ENCODE data around the gene GABARAP. TPM values are rescaled to one million over a fixed set of nuclear protein-coding genes. Genes with fewer than 3 reads are reported as not detected.

GABARAP gene
- total RNA-seq, 1 experiment from 2014 or later, result 228 TPM

DNA sequence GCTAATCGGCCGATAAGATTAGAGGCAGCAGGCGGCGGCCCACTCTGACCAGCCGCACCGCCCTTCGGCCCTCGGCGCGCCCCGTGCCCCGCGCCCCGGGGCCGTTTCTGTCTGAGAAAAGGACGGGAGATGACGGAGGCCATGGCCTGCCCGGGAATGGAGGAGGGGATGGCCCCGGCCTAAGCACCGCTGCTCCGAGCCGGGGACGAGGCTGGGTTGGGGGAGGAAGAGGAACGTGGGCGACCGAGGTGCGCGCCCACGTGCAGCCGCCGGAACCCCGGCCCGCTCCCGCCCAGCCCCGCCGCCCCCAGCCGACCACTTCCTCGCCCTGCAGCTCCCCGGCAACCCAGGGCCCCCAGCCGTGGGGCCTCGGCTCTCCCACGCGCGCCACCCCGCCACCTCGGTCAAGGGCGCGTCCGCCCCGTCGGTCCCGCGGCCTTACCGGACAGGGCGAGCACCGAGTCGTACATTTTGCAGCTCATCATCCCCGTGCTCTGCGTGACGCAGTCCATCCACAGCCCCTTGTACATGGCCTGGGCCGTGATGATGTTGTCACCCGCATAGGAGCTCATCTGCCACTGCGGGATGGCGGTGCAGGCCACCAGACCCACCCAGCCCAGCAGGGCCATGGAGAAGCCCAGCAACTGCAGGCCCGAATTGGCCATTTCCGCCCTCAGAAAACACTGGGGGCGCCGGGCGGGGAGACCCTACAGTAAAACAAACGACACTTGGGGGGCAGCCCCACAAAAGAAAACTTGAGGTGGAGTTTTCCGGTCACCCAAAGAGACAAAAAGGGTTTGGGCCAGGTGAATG, 19.3 kb upstream of the GABARAP start (continued):
- TF ChIP-seq, protein P1, sequence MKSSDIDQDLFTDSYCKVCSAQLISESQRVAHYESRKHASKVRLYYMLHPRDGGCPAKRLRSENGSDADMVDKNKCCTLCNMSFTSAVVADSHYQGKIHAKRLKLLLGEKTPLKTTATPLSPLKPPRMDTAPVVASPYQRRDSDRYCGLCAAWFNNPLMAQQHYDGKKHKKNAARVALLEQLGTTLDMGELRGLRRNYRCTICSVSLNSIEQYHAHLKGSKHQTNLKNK (CRISPR knock-in tag; IDR thresholded peaks at IDR 0.05), result no peak
- TF ChIP-seq ZNF121 (CRISPR knock-in tag; IDR thresholded peaks at IDR 0.05) (no peak), AR (CRISPR knock-in tag; IDR thresholded peaks at IDR 0.05) (0 out of 2 replicates have a peak, but pooled peaks have one; percentile 16)

- ChIA-PET POLR2A (interaction anchor here (1.1 to 1.2 kb wide), 2 partner anchors 20 to 41 kb away, joined by 3 to 9 read pairs; partner anchors contain the start of genes ACADVL and DLG4), CTCF (interaction anchor here (1.1 to 1.2 kb wide), 3 partner anchors 12 to 36 kb away, joined by 3 to 4 read pairs (median 4); no protein-coding TSS in a partner anchor)
- Mint-ChIP-seq H3K9me3 (no peaks in the 10 kb centered on the region), H3K4me1 (peaks cover 18% of the 10 kb centered on the region), H3K27me3 (ENCODE audit: low read depth) (no peaks in the 10 kb centered on the region), H3K4me3 (peak overlapping the region; percentile 78), H3K27ac (peak overlapping the region; percentile 94), H3K36me3 (peaks cover 15% of the 10 kb centered on the region)
- ATAC-seq (peak; percentile 27), DNase-seq (ENCODE audit: low spot score) (peak; percentile 89)
- peak; percentile 63; the same call in 1 of the 2 replicates for TF ChIP-seq MYBL2 (CRISPR knock-in tag; IDR thresholded peaks at IDR 0.05)
- 0 out of 2 replicates have a peak, but pooled peaks have one; percentile 52 for TF ChIP-seq ESRRA (CRISPR knock-in tag; IDR thresholded peaks at IDR 0.05; ENCODE audit: borderline replicate concordance)
- TF ChIP-seq, protein P2, sequence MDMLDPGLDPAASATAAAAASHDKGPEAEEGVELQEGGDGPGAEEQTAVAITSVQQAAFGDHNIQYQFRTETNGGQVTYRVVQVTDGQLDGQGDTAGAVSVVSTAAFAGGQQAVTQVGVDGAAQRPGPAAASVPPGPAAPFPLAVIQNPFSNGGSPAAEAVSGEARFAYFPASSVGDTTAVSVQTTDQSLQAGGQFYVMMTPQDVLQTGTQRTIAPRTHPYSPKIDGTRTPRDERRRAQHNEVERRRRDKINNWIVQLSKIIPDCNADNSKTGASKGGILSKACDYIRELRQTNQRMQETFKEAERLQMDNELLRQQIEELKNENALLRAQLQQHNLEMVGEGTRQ (CRISPR knock-in tag; IDR thresholded peaks at IDR 0.05), result 0 out of 2 replicates have a peak, but pooled peaks have one; percentile 6
- no peak for TF ChIP-seq GABPB1 (CRISPR knock-in tag; IDR thresholded peaks at IDR 0.05)
- TF ChIP-seq CREB1 (CRISPR knock-in tag; IDR thresholded peaks at IDR 0.05), result no peak
- TF ChIP-seq, protein P3, sequence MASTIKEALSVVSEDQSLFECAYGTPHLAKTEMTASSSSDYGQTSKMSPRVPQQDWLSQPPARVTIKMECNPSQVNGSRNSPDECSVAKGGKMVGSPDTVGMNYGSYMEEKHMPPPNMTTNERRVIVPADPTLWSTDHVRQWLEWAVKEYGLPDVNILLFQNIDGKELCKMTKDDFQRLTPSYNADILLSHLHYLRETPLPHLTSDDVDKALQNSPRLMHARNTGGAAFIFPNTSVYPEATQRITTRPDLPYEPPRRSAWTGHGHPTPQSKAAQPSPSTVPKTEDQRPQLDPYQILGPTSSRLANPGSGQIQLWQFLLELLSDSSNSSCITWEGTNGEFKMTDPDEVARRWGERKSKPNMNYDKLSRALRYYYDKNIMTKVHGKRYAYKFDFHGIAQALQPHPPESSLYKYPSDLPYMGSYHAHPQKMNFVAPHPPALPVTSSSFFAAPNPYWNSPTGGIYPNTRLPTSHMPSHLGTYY (CRISPR knock-in tag; IDR thresholded peaks at IDR 0.05), result no peak
- no peak for TF ChIP-seq NR2C2 (CRISPR knock-in tag; IDR thresholded peaks at IDR 0.05)
- peak; percentile 11; the same call in 1 of the 2 replicates for TF ChIP-seq FOXK1 (CRISPR knock-in tag; IDR thresholded peaks at IDR 0.05)
- TF ChIP-seq MAX (CRISPR knock-in tag; IDR thresholded peaks at IDR 0.05), result peak; percentile 62; the same call in 1 of the 2 replicates
- TF ChIP-seq, protein P4, sequence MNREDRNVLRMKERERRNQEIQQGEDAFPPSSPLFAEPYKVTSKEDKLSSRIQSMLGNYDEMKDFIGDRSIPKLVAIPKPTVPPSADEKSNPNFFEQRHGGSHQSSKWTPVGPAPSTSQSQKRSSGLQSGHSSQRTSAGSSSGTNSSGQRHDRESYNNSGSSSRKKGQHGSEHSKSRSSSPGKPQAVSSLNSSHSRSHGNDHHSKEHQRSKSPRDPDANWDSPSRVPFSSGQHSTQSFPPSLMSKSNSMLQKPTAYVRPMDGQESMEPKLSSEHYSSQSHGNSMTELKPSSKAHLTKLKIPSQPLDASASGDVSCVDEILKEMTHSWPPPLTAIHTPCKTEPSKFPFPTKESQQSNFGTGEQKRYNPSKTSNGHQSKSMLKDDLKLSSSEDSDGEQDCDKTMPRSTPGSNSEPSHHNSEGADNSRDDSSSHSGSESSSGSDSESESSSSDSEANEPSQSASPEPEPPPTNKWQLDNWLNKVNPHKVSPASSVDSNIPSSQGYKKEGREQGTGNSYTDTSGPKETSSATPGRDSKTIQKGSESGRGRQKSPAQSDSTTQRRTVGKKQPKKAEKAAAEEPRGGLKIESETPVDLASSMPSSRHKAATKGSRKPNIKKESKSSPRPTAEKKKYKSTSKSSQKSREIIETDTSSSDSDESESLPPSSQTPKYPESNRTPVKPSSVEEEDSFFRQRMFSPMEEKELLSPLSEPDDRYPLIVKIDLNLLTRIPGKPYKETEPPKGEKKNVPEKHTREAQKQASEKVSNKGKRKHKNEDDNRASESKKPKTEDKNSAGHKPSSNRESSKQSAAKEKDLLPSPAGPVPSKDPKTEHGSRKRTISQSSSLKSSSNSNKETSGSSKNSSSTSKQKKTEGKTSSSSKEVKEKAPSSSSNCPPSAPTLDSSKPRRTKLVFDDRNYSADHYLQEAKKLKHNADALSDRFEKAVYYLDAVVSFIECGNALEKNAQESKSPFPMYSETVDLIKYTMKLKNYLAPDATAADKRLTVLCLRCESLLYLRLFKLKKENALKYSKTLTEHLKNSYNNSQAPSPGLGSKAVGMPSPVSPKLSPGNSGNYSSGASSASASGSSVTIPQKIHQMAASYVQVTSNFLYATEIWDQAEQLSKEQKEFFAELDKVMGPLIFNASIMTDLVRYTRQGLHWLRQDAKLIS (CRISPR knock-in tag; IDR thresholded peaks at IDR 0.05; ENCODE audit: borderline replicate concordance), result peak; percentile 34; the same call in 1 of the 2 replicates
- TF ChIP-seq TCF7 (CRISPR knock-in tag; IDR thresholded peaks at IDR 0.05; ENCODE audit: low read depth), result no peak
- TF ChIP-seq, protein P5, sequence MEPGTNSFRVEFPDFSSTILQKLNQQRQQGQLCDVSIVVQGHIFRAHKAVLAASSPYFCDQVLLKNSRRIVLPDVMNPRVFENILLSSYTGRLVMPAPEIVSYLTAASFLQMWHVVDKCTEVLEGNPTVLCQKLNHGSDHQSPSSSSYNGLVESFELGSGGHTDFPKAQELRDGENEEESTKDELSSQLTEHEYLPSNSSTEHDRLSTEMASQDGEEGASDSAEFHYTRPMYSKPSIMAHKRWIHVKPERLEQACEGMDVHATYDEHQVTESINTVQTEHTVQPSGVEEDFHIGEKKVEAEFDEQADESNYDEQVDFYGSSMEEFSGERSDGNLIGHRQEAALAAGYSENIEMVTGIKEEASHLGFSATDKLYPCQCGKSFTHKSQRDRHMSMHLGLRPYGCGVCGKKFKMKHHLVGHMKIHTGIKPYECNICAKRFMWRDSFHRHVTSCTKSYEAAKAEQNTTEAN (CRISPR knock-in tag; IDR thresholded peaks at IDR 0.05), result 0 out of 2 replicates have a peak, but pooled peaks have one; percentile 41
- TF ChIP-seq CREM (CRISPR knock-in tag; IDR thresholded peaks at IDR 0.05), result no peak; the same call in 1 of the 2 replicates
- TF ChIP-seq SP1 (CRISPR knock-in tag; conservative IDR thresholded peaks at IDR 0.05), result peak; percentile 32; the same call in 1 of the 2 replicates
- TF ChIP-seq, protein P6, sequence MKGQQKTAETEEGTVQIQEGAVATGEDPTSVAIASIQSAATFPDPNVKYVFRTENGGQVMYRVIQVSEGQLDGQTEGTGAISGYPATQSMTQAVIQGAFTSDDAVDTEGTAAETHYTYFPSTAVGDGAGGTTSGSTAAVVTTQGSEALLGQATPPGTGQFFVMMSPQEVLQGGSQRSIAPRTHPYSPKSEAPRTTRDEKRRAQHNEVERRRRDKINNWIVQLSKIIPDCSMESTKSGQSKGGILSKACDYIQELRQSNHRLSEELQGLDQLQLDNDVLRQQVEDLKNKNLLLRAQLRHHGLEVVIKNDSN (CRISPR knock-in tag; IDR thresholded peaks at IDR 0.05), result 0 out of 2 replicates have a peak, but pooled peaks have one; percentile 13
- TF ChIP-seq, protein P7, sequence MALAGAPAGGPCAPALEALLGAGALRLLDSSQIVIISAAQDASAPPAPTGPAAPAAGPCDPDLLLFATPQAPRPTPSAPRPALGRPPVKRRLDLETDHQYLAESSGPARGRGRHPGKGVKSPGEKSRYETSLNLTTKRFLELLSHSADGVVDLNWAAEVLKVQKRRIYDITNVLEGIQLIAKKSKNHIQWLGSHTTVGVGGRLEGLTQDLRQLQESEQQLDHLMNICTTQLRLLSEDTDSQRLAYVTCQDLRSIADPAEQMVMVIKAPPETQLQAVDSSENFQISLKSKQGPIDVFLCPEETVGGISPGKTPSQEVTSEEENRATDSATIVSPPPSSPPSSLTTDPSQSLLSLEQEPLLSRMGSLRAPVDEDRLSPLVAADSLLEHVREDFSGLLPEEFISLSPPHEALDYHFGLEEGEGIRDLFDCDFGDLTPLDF (CRISPR knock-in tag; IDR thresholded peaks at IDR 0.05), result 0 out of 2 replicates have a peak, but pooled peaks have one; percentile 13
Measured at GRCh38 chr17:7260651-7261378, 18.6 kb upstream of the GABARAP start.

Data from WTC11 (cell line).